Superior temporal gyrus (tissue), 1 donor: ENCODE data around the gene ADORA2B.
A peak's percentile ranks its signal among the peaks of the same experiment; 100 is the strongest.

ENCODE experiments used
- DNase-seq: peaks from one replicate; pipeline ENCODE4 v3.0.0-alpha.2; 2016; ENCODE audit errors: extremely low spot score

ADORA2B gene

GRCh38 chr17:15981646-15982580, 37.0 kb downstream of the ADORA2B start:
- DNase-seq, result no peak

DNA sequence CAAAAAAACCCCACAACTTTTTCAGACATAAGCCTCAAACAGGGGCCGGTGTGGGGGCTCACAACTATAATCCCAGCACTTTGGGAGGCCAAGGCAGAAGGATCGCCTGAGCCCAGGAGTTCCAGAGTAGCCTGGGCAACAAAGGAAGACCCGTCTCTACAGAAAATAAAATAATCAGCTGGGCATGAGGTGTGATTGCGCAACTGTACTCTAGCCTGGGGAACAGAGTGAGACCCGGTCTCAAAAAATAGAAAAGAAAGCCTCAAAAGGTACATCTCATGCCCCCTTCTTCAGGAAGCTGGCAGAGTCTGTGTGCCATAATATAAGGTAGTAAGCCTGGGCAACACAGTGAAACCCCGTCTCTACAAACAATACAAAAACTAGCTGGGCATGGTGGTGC, 51.4 kb downstream of the ADORA2B start:
- DNase-seq, result no peak

- DNase-seq, result peak; percentile 41
These were observed 53.2 kb downstream of the ADORA2B start for GRCh38 chr17:15998031-15998562.

DNA sequence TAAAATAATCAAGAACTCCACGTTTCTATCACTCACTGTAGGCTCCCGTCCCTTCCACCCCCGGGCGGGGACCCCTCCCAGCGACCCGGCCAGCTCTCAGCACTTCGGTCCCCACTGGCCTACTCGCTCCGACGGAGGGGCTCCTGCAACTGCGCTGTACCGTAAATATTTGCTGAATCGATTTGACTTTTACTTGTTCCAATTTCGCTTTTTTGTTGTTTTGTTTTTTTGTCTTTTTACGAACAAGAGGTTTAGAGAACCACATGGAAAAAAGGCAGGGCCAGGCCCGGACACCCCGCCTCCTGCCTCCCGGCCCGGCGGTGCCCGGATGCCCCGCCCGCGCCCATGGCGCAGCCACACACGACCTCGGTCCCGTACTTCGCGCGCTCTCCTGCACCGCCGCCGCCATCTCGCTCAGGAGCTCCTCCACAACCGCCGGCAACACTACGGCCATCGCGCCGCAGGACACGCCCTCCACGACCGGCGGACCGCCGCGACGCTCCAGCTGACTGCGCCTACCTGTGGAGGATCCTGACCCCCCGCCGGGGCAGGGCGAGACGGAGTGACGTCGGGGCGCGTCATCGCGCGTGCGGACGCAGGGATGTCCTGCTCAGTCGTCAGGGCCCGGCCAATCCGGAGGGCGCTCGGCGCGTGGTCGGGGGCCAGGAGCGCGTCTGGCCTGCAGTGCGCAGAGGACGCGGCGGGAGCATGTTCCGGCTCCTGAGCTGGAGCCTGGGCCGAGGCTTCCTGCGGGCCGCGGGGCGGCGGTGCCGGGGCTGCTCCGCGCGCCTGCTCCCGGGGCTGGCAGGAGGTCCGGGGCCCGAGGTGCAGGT, 54.4 kb downstream of the ADORA2B start, which contains the start of the genes TTC19 and ZSWIM7:
TTC19 (plus strand) TSS at position 684 of the 833 bp plus-strand sequence; CDS start at position 709, 25 bp downstream.
ZSWIM7 (minus strand) TSS at position 564 of the 833 bp plus-strand sequence; CDS start at position 454, 110 bp downstream.
- peak; percentile 96 for DNase-seq

GRCh38 chr17:15999974-16000827, 55.3 kb downstream of the ADORA2B start:
- DNase-seq, result no peak

DNA sequence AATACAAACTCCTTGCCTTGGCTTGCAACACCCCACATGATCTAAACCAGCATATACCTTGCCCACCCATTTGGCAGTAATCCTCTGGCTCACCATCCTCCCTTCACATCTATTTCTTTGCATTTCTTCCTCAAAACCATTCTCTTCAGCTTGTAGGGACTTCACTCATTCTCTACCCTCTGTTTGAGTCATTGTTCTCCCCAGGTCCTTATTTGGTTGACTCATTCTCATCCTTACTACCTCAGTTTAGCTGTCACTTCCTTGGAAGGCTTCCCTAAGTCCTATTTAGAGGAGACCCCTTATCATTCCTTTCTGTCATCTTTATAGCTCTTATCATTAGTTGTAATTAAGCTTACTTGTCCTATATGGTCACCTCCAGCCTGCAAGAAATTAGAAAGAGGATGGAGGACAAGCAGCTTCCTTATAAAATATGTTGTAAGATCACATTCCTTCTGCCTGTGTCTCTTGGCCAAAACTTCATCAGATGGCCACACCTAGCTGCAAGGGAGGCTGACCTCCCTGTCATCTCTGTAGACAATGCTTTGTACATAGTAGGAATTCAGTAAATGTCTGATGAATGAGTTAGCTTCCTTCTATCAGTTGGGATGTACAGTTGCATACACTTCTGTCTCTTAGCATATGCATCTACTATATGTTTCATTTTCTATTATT, 56.4 kb downstream of the ADORA2B start:
- DNase-seq, result no peak

DNA sequence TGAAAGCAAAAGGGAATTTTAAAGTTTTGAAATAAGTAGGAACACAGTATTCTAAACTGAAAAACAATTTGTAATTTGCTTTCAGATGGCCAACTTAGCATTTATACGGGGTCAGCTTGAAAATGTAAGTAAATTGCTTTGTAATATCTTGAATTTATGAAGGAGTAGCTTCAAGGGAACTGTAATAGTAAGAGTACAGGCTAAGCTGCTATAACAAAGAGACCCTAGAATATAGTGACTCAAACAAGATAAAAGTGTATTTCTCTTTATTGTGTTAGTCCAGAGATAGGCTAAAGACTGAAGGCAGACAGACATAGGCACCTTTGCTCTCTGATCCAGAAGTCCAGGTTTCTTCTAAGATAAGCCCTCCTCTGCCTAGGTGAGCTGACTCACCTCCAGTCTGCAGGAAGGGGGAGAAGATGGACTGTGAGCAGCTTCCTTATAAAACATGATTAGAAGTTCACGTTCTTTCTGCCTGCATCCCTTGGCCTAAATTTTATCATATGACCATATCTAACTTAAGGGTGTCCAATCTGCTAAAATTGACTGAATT, 57.9 kb downstream of the ADORA2B start:
- DNase-seq, result no peak

GRCh38 chr17:16003841-16004240, 58.9 kb downstream of the ADORA2B start:
- no peak for DNase-seq

GRCh38 chr17:16005636-16006035, 60.7 kb downstream of the ADORA2B start:
- DNase-seq, result no peak

- no peak for DNase-seq
These were observed 62.5 kb downstream of the ADORA2B start for GRCh38 chr17:16007439-16007838.

DNA sequence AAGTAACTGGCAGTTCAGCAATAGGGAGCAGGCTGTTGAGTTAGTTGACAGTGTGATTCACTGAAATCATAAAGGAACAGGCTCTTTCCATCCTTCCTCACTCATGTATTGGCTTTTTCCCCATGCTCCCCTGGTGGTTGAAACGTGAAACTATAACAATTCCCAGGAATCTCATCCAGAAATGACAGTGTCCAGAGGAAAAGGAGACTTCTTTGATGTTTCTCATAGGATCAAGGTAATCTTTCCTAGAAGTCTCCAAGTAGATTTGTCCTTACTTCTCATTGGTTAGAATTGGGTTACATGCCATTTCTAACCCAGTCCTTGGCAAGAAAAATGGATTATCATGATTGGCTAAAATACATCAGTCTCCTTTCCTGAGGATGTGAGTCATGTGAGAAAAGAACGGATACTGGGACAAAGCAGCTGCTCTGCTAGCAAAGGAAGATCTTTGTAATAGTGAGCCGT, 69.0 kb downstream of the ADORA2B start:
- DNase-seq, result peak; percentile 48

DNA sequence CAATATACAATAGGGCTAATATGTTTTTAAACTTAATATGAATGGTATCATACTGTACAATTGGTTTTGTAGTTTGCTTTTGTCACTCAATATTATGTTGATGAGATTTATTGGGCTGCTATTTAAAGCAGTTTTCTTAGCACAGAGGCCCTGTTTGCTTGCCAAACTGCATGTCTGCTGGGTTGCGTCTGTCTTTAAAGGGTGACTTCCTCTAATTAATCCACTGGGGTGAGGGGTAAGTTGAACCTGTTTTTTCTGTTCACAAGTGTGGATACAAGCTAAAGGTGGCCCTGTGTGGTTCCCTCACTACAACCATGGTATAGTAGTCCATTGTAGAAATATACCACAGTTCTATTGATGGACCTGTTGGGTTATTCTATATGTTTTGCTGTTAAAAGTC, 74.4 kb downstream of the ADORA2B start:
- DNase-seq, result no peak

- DNase-seq, result peak; percentile 13
These were observed 79.0 kb downstream of the ADORA2B start for GRCh38 chr17:16023881-16024280.

DNA sequence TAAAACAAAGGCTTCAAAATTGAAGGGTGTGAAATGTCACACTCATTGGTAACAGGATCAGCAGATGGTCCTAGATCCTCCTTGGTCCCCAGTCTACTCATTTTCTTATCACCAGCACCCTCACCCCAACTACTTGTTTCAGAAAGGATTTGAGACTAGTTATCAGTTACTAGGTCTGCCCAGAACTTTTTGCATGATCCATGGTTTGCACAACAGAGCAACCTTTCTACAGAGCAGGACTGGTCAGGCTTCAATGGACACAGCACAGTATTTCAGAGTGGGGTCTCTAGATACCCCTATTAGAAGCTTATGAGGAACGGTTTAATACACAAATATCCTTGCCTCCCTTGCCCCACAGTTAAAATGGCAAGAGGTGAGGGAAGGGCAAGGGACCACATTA, 80.3 kb downstream of the ADORA2B start:
- no peak for DNase-seq
